Lung (tissue), 12 donors: Measurements from ENCODE around the gene SEMA3A. TPM values are rescaled to one million over a fixed set of nuclear protein-coding genes. Genes with fewer than 3 reads are reported as not detected.

ENCODE experiments used
- ATAC-seq: fragments of 200-7000 bp; cut with Tn5 transposase; one replicate; pipeline ENCODE4 v1.9.1; 2020; ENCODE audit warnings: moderate number of reproducible peaks; ENCODE audit not compliant: insufficient read depth, low FRiP score
- DNase-seq, 3 donors: peaks; one replicate each; pipeline ENCODE4 v3.0.0-alpha.2; 2013 to 2017
- H3K27ac ChIP-seq, 2 donors: one replicate each; pipeline ENCODE4 v1.5.1; 2013; ENCODE audit warnings: mild to moderate bottlenecking in 2 of 2, moderate library complexity in 2 of 2, control low read depth in 1 of 2, inconsistent platforms in 1 of 2, low read depth in 1 of 2, low read length in 1 of 2
- H3K27me3 ChIP-seq, 3 donors: one replicate each; pipeline ENCODE4 v1.5.1; 2013; ENCODE audit warnings: low read length in 2 of 3; ENCODE audit not compliant: control insufficient read depth in 3 of 3, insufficient read depth in 3 of 3
- H3K36me3 ChIP-seq, 4 donors: one replicate each; pipeline ENCODE4 v1.5.1; 2013; ENCODE audit warnings: low read length in 4 of 4, mild to moderate bottlenecking in 1 of 4, moderate library complexity in 1 of 4; ENCODE audit not compliant: control insufficient read depth in 4 of 4, insufficient read depth in 4 of 4
- H3K4me1 ChIP-seq, 5 donors: one replicate each; pipeline ENCODE4 v1.5.1; 2013; ENCODE audit warnings: low read length in 5 of 5, mild to moderate bottlenecking in 2 of 5, moderate library complexity in 1 of 5; ENCODE audit not compliant: control insufficient read depth in 5 of 5, insufficient read depth in 5 of 5
- H3K4me3 ChIP-seq: one replicate; pipeline ENCODE4 v1.5.1; 2013; ENCODE audit warnings: mild to moderate bottlenecking, control low read depth, moderate library complexity
- H3K9ac ChIP-seq, 2 donors: one replicate each; pipeline ENCODE4 v1.5.1; 2013; ENCODE audit warnings: low read length in 2 of 2, control low read depth in 1 of 2; ENCODE audit not compliant: insufficient read depth in 1 of 2
- H3K9me3 ChIP-seq, 4 donors: one replicate each; pipeline ENCODE4 v1.5.1; 2013; ENCODE audit warnings: low read length in 3 of 4, mild to moderate bottlenecking in 1 of 4, moderate library complexity in 1 of 4; ENCODE audit not compliant: control insufficient read depth in 4 of 4, insufficient read depth in 3 of 4
- CTCF ChIP-seq: IDR thresholded peaks from 2 replicates; pipeline ENCODE4 v1.5.1; 2012; ENCODE audit warnings: mild to moderate bottlenecking; ENCODE audit errors: control extremely low read depth, extremely low read depth
- WGBS, 2 donors: extraction: QIAGEN DNeasy Blood & Tissue Kit; methylation state at CpG; one replicate each; pipeline ENCODE4 v1.1.7; 2013; 5-methylcytosine and 5-hydroxymethylcytosine counted together
- polyA plus RNA-seq, 2 donors: library from polyadenylated mRNA; stranded (reverse); fragments of 200-250 nt; gene quantifications; one replicate each; pipeline ENCODE4 v1.2.1, GENCODE V29; 2013
- total RNA-seq, 2 donors: library from RNA; depleted of rRNA in 1 of 2; stranded (reverse); fragments of >200 nt in 1 of 2; gene quantifications; one replicate each; pipeline ENCODE4 v1.2.1, GENCODE V29; 2014 to 2021
- donor health status: control.
- donor health status: control.
- donor health status: Bipolar disorder and iron deficiency.
- donor health status: healthy.
- donor health status: DM: yes; HTN: yes; CAD: no.

The SEMA3A gene
- total and polyA plus RNA-seq, 4 donors = 0.79 to 21.4 (median 5.5) TPM

- WGBS, 2 donors = 67 to 75% methylated on average over 3 of the region's 3 CpGs
- Histone ChIP-seq H3K27ac (no peak overlapping the region), H3K4me1 (peaks cover 0 to 29% (median 0%) of the 10 kb centered on the region in 5 donors), H3K27me3 (no peaks in the 10 kb centered on the region), H3K4me3 (no peak overlapping the region), H3K9me3 (no peaks in the 10 kb centered on the region), H3K36me3 (no peaks in the 10 kb centered on the region), H3K9ac (no peak overlapping the region)
- ATAC-seq (no peak), DNase-seq (no peak)
- no peak for TF ChIP-seq CTCF
Measured at GRCh38 chr7:84145892-84146291, 48.7 kb downstream of the SEMA3A start.

GRCh38 chr7:84144935-84145334, 49.7 kb downstream of the SEMA3A start:
- Histone ChIP-seq H3K4me1 (peaks cover 0 to 31% (median 0%) of the 10 kb centered on the region in 5 donors), H3K9ac (no peak overlapping the region), H3K27me3 (no peaks in the 10 kb centered on the region), H3K36me3 (no peaks in the 10 kb centered on the region), H3K9me3 (no peaks in the 10 kb centered on the region), H3K27ac (no peak overlapping the region), H3K4me3 (no peak overlapping the region)
- DNase-seq = no peak
- 69 to 76% methylated on average over 1 of the region's 1 CpG for WGBS, 2 donors
- no peak for ATAC-seq
- no peak for TF ChIP-seq CTCF

DNA sequence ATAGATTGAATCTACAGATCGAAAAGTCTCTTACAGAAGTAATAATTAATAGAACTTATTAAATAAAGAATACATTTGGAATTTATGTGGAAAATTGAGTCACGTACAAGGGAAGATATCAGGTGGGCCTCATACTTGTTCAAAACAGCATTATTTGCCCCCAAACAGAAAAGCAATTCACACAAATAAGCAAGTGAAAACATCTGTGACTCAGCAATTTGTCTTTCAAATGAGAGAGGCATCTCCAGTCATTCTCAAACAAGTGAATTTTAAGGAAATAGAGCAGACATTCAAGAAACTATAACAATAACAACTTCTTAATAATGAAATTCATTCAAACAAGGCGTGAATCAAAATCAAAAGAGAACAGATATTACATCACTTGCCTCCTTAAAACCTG, 50.1 kb downstream of the SEMA3A start:
- ATAC-seq = no peak
- Histone ChIP-seq H3K9ac (no peak overlapping the region), H3K9me3 (no peaks in the 10 kb centered on the region), H3K27me3 (no peaks in the 10 kb centered on the region), H3K27ac (no peak overlapping the region), H3K4me3 (no peak overlapping the region), H3K36me3 (no peaks in the 10 kb centered on the region), H3K4me1 (peaks cover 0 to 34% (median 0%) of the 10 kb centered on the region in 5 donors)
- no peak for TF ChIP-seq CTCF
- 89 to 93% methylated on average over 3 of the region's 3 CpGs for WGBS, 2 donors
- no peak for DNase-seq

- 76 to 80% methylated on average over 3 of the region's 3 CpGs for WGBS, 2 donors
Measured at GRCh38 chr7:84142726-84143125, 51.9 kb downstream of the SEMA3A start.

More at GRCh38 chr7:84142726-84143125, 51.9 kb downstream of the SEMA3A start:
- Histone ChIP-seq H3K4me3 (no peak overlapping the region), H3K27me3 (no peaks in the 10 kb centered on the region), H3K9me3 (no peaks in the 10 kb centered on the region), H3K9ac (no peak overlapping the region), H3K36me3 (no peaks in the 10 kb centered on the region), H3K4me1 (peaks cover 0 to 34% (median 0%) of the 10 kb centered on the region in 5 donors), H3K27ac (no peak overlapping the region)
- TF ChIP-seq CTCF = no peak
- ATAC-seq (no peak), DNase-seq (peak in 1 of 3 donors; percentile 52)
